CD4-positive, alpha-beta T cell treated with Interleukin-6 at 100 ng/mL for 8 hours (primary cell): ENCODE data around the gene COL20A1.
"Not testable (repeated sequence)": the region's sequence is repeated elsewhere in the genome, so short reads cannot be mapped to it uniquely, and the experiment has no call there.

ENCODE experiments used
- DNase-seq: peaks from one replicate; pipeline ENCODE4 v3.0.0-alpha.2; 2020; ENCODE audit warnings: mixed read lengths, low spot score

The COL20A1 gene

GRCh38 chr20:63292904-63293303, at the start of gene COL20A1:
COL20A1 (plus strand) TSS chr20:63293186; CDS start chr20:63295108, 1,922 bp downstream.
- no peak for DNase-seq

- no peak for DNase-seq
Measured at GRCh38 chr20:63243604-63244247, 49.3 kb upstream of the COL20A1 start.

GRCh38 chr20:63244468-63244867, 48.5 kb upstream of the COL20A1 start:
- DNase-seq = no peak

- no peak for DNase-seq
Measured at GRCh38 chr20:63246490-63247288, 46.3 kb upstream of the COL20A1 start.

GRCh38 chr20:63247671-63248228, 45.2 kb upstream of the COL20A1 start:
- no peak for DNase-seq

- no peak for DNase-seq
Measured at GRCh38 chr20:63248835-63249591, 44.0 kb upstream of the COL20A1 start.

GRCh38 chr20:63249891-63250290, 43.1 kb upstream of the COL20A1 start:
- no peak for DNase-seq

GRCh38 chr20:63251350-63251749, 41.6 kb upstream of the COL20A1 start:
- not testable (repeated sequence) for DNase-seq

GRCh38 chr20:63252284-63252711, 40.7 kb upstream of the COL20A1 start:
- no peak for DNase-seq

GRCh38 chr20:63253065-63253437, 39.9 kb upstream of the COL20A1 start:
- no peak for DNase-seq

GRCh38 chr20:63253438-63254231, 39.4 kb upstream of the COL20A1 start:
- no peak for DNase-seq

GRCh38 chr20:63254232-63254605, 38.8 kb upstream of the COL20A1 start, which contains the start of gene NKAIN4:
NKAIN4 (minus strand) TSS chr20:63254463; CDS start chr20:63254450, 13 bp downstream.
- DNase-seq = no peak

GRCh38 chr20:63254606-63255384, 38.2 kb upstream of the COL20A1 start:
- no peak for DNase-seq

GRCh38 chr20:63255931-63256704, 36.9 kb upstream of the COL20A1 start:
- DNase-seq = no peak

GRCh38 chr20:63256954-63257353, 36.0 kb upstream of the COL20A1 start:
- no peak for DNase-seq

- DNase-seq = no peak
Measured at GRCh38 chr20:63257629-63258028, 35.4 kb upstream of the COL20A1 start.

GRCh38 chr20:63258781-63259180, 34.2 kb upstream of the COL20A1 start:
- no peak for DNase-seq

GRCh38 chr20:63259734-63260460, 33.1 kb upstream of the COL20A1 start:
- no peak for DNase-seq

GRCh38 chr20:63260521-63260920, 32.5 kb upstream of the COL20A1 start:
- no peak for DNase-seq
